T follicular helper cell (primary cell): ENCODE data around the gene RAD9B.
"Not testable (repeated sequence)": the region's sequence is repeated elsewhere in the genome, so short reads cannot be mapped to it uniquely, and the experiment has no call there.

ENCODE experiments used
- DNase-seq: peaks from one replicate; pipeline ENCODE4 v3.0.0-alpha.2; 2020; ENCODE audit warnings: low read depth

RAD9B gene

GRCh38 chr12:110528277-110528839, 26.2 kb downstream of the RAD9B start:
- DNase-seq, result no peak

- no peak for DNase-seq
Measured at GRCh38 chr12:110530511-110530910, 28.4 kb downstream of the RAD9B start.

GRCh38 chr12:110531741-110532333, 29.7 kb downstream of the RAD9B start:
- DNase-seq, result no peak

- no peak for DNase-seq
Measured at GRCh38 chr12:110532644-110533043, 30.5 kb downstream of the RAD9B start.

GRCh38 chr12:110533607-110534006, 31.5 kb downstream of the RAD9B start:
- no peak for DNase-seq

GRCh38 chr12:110534811-110535210, 32.7 kb downstream of the RAD9B start:
- no peak for DNase-seq

- no peak for DNase-seq
Measured at GRCh38 chr12:110536834-110537604, 34.9 kb downstream of the RAD9B start.

- no peak for DNase-seq
Measured at GRCh38 chr12:110537605-110538409, 35.7 kb downstream of the RAD9B start.

GRCh38 chr12:110538869-110539622, 36.9 kb downstream of the RAD9B start:
- DNase-seq, result no peak

GRCh38 chr12:110540048-110540447, 37.9 kb downstream of the RAD9B start:
- no peak for DNase-seq

- no peak for DNase-seq
Measured at GRCh38 chr12:110543252-110543959, 41.3 kb downstream of the RAD9B start.

GRCh38 chr12:110543965-110544364, 41.8 kb downstream of the RAD9B start:
- no peak for DNase-seq

GRCh38 chr12:110545259-110545658, 43.1 kb downstream of the RAD9B start:
- DNase-seq, result not testable (repeated sequence)

GRCh38 chr12:110545812-110546211, 43.7 kb downstream of the RAD9B start:
- DNase-seq, result no peak

- no peak for DNase-seq
Measured at GRCh38 chr12:110546339-110546738, 44.2 kb downstream of the RAD9B start.

GRCh38 chr12:110547090-110547489, 45.0 kb downstream of the RAD9B start:
- DNase-seq, result no peak

GRCh38 chr12:110548678-110549077, 46.5 kb downstream of the RAD9B start:
- DNase-seq, result no peak

GRCh38 chr12:110549716-110550115, 47.6 kb downstream of the RAD9B start:
- no peak for DNase-seq

- DNase-seq, result no peak
Measured at GRCh38 chr12:110550981-110551380, 48.9 kb downstream of the RAD9B start.
